GM21529 (cell line): ENCODE measurements around the gene BTBD9.

Source experiments
- ATAC-seq: cut with Tn5 transposase; IDR thresholded peaks from one replicate; pipeline ENCODE4 v1.9.1; 2021; ENCODE audit not compliant: unreplicated experiment

Gene BTBD9

DNA sequence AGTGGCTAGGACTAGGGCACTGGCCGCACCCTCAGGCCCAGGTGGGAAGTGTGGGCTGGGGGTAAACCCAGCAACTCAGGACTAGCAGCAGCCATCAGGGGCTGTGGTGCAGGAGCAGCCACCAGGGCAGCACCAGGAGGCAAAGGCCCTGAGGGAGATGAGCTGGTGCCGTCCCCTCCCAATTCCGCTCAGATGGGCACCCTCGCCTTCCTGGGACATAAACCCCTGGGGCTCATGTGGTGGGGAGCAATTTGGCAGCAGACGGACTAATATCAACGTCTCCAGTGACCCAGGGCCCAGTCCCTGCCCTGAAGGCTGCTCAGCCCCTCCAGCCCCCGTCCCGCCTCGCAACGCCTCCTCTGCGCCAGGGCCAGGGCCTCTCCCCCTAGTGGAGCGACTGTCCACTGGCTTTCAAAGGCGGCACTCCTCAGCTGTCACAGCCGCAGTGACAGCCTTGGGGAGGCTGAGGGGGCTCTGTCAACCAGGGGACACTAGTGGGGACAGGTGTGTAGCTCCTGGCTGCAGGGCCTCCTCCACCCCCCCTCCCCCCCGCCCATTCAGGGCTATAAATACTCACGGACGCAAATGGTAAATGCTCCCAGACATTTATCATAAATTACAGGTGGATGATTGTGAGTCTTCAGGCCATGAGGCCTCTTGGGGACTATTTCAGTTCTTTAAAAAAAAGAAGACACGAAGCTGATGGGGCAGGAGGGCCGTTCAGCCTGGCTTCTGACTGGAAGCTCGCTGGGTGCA is 470.3 kb downstream of the BTBD9 start:
- no peak for ATAC-seq

DNA sequence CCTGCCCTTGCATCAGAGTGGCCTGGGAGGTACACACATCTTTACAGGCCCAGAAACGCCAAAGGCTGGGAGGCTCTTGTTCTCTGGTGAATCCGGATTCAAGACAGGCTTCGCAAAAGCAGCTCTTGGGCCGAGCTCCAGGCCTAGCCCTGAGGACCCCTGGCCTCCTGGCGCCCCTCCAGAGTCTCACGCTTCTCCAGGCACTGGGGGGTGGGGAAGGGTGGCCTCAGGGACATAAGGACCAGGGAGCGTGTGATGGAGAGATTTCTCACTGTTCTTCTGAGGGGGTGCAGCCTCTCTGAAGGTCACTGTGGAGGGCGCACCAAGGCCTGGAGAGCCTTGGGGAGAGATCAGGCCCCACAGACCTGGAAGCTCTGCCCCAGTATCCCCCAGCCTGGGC is 471.0 kb downstream of the BTBD9 start:
- no peak for ATAC-seq

DNA sequence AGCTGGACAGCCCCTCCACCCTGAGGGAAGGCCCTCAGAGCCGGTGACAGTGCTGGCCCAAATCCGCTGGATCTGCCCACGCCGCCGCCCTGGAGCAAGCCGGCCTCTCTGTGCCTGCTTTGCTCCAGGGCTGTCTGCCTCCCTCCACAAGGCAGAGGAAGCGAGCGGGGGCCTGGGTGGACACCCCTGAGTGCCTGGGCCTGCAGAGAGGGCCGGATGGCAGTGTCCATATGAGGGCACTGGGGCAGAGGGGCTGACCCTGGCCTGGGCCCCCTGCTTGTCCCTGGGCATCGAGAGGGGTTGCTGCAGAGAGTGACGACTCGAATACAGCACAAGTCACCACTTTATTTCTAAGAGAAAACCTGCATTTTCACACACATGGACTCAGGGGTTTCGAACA is 471.6 kb downstream of the BTBD9 start:
- no peak for ATAC-seq

DNA sequence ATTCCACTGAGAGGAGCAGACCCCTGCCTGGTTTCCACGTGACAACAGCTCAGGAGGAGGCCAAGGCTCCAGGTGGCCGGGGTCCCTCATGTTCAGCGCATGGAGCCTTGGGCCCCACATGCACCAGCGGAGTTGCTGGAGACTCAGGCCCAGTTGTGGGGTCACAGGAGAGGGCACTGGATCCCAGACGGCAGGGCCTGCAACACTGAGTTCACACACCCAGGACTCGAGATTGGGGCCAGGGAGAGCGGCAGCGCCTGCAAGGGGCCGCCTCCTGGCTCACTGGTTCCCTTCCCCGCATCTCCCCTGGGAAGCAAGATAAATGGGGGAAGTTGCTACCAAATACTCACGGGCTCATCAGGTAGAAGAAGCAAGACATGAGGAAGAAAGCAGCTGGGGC is 472.1 kb downstream of the BTBD9 start:
- no peak for ATAC-seq

DNA sequence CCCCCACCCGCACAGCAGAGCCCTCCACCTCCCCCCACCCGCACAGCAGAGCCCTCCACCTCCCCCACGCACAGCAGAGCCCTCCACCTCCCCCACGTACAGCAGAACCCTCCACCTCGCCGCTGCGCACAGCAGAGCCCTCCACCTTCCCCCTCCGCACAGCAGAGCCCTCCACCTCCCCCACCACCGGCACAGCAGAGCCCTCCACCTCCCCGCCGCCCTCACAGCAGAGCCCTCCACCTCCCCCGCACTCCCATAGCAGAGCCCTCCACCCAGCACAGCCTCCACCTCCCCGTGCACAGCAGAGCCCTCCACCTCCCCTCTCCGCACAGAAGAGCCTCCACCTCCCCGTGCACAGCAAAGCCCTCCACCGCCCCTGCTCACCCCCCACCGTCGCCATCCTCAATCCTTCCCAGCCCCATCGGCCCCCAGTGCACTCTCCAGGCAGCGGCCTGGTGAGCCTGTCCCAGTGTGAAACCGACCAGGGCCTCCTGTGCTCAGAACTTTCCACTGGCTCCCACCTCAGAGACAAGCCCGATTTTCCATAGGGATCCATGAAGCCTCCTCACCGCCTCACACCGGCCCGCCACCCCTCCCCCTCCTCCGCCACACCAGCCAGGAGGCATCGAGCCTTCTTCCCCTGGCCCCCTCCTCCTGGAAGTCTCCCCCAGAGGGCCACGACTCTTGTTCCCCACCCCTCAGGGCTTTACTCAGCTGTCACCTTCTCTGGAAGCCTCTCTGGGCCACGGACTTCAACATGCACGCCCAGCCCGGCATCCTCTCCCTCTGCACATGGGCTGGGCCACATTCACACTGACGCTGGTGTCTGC is 473.1 kb downstream of the BTBD9 start:
- no peak for ATAC-seq

DNA sequence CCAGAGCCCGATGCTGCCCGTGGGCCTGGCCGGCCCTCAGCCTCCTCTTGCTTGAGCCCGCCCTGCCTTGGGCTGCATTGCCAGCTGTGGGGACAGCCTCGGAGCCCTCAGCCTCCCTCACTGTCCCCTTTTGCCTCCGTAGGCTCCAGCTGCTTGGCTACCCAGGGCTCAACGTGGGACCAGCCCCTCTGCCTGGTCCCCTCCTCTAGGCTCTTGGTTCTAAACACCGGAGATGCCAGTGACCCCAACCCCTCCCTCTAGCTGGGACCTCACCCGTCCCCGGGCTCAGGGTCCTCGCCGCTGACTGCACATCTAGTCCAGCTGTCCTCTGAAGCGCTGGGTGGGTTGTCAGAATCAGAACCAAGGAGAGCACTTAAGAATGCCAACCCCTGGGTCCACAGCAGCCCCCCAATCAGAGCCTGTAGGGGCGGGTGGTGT is 475.0 kb downstream of the BTBD9 start:
- ATAC-seq, result no peak

DNA sequence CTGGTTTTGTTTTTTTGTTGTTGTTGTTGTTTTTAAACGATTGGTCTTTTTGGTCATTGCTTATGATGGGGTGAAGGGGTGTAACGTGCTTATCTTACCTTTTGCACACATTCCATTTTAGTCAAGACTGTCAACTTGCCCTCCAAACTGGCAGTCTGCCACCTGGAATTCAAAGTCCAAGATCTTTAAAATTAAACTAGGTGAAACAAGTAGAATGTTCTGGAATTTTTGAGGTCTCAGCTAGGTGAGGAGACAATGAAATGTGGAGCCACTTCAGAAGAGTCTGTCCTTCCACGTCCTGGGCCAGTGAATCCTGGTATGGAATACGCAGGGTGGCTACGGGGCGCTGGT is 475.6 kb downstream of the BTBD9 start:
- ATAC-seq, result no peak

DNA sequence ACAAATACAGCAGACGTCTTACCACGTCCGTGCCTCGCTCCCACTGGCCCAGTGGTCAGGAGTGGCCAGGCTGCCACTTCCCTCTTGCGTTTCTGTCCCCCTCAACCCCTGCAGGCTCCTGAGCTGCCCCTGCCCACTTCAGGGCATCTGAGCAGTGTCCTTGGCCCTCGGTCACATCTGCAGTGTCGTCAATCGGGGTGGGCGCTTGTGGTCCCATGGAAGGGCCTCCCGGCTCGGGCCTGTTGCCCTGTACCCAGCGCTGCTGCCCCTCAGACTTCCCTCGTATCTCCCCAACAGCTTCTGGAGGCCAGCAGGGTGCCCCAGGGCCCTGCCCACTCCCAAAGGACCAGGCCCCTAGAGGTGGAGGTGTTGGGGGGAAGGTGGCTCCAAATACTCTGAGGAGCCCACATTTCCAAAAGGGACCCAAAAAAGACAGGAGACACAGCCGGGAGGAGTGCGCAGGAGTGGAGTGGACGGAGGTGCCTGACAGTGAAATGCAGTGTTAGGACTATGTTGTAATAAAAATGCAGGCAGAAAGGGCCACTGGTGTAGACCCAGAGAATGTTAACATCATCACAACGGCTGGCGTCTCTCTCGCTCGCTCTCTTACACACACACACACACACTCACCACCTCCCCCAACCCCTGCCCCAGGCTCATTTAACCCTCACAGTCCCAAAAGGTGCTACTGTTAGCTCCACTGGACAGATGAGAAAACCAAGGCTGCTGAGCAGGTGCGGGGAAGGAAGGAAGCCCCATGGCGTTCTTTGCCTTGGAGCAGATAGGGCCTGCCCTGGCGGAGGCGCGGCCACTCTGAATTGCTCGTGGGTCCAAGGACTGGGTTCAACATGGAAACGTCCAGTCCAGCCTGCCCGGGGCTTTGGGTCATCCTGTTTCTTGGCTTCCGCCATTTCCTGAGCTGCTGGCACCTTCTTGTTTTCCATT is 476.3 kb downstream of the BTBD9 start:
- ATAC-seq, result no peak

DNA sequence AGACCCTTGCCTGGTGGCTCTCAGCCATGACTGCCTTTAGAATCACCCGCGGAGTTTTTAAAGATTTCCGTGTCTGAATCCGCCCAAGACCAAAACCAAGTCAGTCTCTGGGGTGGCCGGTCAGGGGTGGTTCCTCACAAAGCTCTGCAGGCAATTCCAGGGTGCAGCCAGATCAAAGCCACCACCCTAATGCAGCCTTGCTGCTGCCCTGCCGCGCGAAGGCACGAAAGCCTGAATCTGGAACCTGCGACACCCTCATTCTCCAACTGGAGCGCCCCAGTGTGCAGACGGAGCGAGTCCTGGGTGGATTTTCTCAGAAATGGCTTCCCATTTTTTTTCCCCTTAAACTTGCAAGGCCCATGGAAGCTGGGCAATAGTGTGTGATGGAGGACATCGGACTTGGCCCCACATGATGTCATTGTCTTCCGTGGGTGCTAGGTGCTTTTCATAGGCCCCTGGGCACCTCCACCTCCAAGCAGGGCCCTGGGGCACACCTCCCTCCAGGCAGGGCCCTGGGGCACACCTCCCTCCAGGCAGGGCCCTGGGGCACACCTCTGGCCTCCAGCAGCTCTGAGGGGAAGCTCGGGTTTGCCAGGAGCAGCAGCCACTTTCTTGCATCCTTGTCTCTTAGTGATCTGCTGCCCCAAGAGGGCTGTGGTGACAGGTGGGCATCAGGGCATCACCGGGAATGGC is 477.1 kb downstream of the BTBD9 start:
- ATAC-seq, result no peak

DNA sequence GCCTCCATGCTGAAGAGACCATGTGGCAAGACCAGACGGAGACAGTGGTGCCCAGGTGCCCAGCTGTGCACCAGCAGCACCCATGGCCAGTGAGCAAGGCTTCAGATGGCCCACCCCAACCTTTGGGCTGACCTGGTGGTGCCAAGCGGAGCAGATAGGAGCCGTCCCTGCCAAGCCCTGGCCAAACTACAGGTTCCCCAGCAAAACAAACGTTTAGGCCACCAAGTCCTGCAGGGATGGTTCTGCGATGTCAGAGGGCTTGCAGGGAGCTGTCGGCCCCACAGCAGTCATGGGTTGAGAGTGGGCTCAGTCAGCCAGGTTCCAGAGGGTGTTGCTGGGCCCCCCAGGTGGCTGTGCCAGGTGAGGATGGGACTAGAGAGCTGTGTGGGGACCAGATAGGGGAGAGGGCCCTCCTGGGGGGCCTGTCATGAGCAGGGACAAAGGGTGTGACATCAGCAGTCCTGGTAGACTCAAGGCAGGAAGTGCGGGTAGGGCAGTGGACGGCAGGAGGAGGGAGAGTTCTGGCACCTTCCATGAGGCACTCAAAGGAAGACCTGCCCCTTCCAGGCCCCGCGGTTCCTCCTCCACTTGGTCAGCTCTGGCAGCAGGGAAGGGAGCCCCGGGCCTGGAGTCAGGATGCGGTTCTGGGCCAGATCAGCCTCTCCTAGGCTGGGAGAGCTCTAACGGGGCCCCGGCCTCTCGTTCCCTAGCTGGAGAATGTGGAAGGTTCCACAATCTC is 477.8 kb downstream of the BTBD9 start:
- no peak for ATAC-seq

DNA sequence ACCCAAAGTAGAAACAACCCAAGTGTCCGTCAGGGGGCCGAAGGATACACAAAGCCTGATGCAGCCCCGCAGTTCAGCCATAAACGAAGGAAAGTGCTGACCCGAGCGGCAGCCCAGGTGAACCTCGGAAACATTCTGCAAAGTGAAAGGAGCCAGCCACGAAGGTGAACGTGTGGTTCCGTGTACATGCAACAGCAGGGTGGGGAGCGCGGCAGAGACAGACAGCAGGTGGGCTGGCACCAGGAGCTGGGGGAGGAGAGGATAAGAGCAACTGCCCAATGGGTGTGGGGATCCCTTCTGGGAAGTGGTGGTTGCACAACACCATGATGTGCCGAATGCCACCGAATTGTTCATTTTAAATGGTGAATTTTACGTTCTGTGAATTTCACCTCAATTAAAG is 478.4 kb downstream of the BTBD9 start:
- no peak for ATAC-seq

DNA sequence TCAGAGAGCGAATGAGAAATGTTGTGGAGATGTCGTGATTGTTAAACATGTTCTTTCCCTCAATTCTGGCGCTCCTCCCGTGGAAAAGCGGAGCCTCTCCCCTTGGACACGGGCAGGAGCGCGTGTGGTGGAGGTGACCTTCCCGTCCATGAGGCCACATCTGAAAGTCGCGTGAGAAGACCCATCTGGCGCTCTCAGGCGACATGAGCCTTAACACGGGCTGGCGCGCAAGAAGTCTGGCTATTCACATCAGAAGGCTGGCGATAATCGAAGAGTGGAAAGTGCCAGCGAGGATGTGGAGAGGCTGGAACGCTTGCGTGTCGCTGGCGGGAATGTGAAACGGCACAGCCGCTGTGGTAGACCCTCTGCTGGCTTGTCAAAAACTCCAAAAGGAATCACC is 478.9 kb downstream of the BTBD9 start:
- ATAC-seq, result no peak

DNA sequence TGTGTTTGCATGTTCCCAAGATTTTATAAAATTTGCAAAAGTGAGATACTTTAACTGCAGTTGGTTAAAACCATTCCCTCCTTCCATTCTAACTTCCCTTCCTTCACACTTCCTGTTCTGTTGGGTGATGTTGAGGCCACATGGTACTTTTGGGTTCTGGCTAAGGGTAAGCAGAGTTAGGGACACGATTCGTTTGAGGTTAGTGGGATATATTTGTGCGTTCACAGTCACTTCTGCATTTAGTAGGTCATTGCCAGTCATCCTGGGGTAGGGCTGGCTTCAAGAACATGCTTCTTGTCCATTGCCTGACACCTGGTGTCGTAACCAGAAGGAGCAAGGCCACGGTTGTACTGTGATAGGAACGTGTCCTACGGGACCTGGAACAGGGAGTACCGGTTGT is 480.1 kb downstream of the BTBD9 start:
- no peak for ATAC-seq

DNA sequence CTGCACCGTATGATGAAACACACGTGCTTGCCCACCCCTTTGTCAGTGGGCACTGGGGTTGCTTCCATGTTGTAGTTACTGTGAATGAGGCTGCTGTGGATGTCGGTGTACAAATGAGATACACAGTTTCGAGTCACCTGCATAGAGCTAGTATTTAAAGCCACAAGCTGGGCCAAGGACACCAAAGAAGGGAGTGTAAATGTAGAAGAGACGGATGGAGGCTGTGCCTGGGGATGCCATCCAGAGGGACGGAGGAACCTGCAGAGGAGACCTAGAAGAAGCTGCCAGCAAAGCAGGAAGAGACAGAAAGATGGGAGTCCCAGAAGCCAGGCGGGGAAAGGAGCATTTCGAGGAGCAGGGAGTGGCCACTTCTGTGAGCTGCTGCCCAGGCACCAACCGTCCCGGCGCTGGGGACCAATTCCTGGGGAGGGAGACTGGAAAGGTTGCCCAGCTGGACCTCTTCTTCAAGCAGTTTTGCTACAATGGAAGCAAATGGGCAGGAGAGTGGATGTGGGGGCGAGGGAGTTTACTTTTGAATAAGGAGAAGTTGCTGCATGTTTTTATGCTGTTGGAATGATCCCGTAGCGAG is 480.9 kb downstream of the BTBD9 start:
- no peak for ATAC-seq

DNA sequence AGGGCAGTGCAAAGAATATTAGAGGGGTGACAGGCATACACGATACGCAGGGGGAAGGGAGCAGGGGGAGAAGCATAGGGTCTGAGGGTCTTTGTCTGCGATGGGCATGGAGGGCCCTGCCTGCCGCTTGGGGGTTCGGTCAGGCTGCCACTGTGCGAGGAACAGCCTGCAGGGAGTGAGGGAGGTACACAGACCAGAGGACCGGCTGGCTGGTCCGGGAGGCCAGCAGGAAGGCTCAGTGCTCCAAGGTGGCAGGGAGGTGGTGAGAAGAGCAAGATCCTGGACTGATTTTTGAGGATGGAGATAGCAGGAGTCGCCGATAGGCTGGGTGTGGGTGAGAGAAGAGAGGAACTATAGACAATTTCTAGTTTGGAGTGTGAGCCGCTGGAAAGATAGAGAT is 481.8 kb downstream of the BTBD9 start:
- no peak for ATAC-seq

DNA sequence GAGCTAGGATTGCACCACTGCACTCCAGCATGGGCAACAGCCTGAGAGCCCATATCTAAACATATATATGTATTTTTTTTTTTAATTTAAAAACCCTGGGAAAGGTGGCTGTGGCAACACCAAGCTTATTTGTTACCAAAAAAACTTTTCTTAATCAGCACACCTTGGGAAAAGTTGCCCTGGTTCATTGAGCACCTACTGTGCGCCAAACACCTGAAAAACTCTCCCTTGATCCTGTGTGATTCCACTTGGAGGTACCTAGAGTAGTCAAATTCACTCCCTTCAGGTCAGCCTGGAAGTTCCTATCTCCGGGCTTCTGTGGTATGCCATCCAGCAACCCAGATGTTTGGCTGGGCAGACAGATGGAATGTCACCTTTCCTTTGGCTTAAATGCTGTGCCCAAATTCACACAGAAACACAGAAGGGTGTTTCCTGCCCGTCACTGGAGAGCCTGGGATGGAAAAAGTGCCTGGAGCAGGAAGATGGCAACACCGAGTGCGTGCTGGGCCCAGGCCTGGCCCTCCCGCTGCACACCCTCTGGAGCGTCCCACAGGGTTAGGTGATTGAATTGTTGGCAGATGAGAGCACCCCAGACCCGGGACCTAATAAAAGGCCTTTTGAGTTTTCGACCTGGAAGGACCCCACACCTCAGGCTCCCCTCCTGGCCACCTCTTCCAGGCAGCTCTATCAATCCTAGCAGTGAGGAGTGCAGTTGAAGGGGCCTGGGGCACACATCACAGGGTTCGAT is 482.7 kb downstream of the BTBD9 start:
- no peak for ATAC-seq

DNA sequence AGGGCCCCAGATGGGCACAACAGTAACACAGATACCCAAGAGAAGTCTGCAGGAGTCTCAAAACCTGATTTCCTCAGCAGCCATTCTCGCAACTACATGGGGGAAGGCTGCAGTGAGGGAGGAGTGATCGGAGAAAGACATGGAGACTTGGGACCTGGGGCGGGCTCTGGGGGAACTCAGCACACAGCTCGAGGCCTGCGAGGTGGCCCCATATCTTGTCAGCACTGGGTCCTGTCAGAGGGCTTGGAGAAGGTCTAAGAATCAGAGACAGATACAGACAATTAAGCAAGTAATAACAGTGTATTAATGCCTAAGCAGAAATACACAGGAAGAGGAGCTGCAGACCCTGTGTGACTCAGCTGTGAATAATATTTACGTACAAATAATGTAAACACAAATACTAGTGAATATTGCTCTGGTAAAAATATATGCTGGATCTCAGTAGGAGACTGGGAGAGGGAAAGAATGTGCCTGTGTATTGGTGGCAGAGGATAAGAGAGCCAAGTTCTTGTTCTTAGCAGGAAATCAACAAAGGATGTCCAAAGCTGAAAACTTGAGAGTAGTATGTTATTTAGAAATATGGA is 484.0 kb downstream of the BTBD9 start:
- ATAC-seq, result no peak

DNA sequence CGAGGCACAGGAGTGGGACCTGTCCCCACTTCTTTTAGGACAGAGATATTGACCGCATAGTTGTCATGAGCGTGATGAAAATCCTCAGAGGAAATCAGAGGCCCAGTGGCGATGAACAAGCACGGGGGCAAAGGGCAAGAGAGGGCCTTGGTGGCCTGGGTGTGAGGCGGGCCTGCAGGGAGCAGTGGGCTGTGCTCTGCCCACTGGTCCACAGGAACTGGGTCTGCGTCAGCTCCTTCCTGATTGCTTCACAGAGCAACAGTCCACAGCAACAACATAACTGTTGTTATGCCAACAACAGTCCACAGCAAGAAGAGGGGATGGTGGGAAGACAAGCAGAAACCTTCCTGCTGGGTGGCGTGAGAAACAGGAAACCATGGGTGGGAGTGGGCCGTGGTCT is 484.6 kb downstream of the BTBD9 start:
- ATAC-seq, result no peak

DNA sequence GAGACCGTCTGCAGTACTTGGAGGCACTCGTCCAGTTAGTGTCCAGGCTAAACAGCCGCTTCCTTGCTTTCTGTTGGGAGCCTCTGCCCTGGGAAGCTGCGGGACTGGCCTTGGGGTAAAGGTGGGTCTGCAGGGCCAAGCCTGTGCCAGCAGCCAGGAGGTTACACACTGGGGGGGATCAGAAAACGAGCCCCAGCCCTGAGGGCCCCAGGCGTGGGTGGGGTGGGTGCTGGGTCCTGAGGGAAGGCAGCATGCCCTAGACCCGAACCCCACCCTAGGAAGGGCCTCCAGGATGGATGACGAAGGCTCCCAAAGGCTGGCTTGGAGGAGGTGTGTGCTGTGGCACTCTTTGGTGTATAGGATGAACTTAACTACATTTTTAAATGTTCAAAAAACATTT is 485.0 kb downstream of the BTBD9 start:
- no peak for ATAC-seq
